Measurements from ENCODE around the gene SLC22A13.
"Not testable (repeated sequence)": the region's sequence is repeated elsewhere in the genome, so short reads cannot be mapped to it uniquely, and the experiment has no call there.

Gene SLC22A13

DNA sequence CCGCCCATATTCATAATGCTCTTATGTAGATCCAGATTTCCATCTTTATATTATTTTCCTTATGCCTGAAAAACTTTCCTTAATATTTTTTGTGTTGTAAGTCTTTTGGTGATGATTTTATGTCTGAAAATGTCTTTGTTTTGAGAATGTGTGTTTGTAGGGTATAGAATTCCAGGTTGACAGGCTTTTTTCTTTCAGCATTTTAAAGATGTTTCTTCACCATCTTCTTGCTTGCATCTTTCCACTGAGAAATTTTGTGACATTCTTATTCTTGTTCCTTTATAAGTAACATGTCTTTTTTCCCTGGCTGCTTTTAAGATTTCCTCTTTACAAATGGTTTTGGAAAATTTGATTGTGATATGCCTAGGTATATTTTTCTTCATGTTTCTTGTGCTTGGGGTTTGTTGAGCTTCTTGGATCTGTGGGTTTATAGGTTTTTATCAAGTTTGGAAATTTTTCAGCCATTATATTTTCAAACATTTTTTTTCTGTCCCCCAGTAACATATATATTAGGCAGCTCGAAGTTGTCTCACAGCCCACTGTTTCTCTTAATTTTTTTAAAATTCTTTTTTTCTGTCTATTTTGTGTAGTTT is 27.1 kb upstream of the SLC22A13 start:
- Histone ChIP-seq H3K4me1 (ENCODE audit: control insufficient read depth, insufficient read depth, low read length) (no peaks in the 10 kb centered on the region), H3K36me3 (ENCODE audit: control insufficient read depth, insufficient read depth, low read length, severe bottlenecking) (peaks cover 91% of the 10 kb centered on the region), H3K9me3 (ENCODE audit: control insufficient read depth, low read length) (peaks cover 17% of the 10 kb centered on the region), H3K9ac (ENCODE audit: low read length) (no peak overlapping the region), H3K4me3 (ENCODE audit: low read length) (no peak overlapping the region), H3K27me3 (replicated peaks; ENCODE audit: control insufficient read depth, insufficient read depth, low read length) (no peaks in the 10 kb centered on the region)
- no peak for DNase-seq (ENCODE audit: low read depth)

DNA sequence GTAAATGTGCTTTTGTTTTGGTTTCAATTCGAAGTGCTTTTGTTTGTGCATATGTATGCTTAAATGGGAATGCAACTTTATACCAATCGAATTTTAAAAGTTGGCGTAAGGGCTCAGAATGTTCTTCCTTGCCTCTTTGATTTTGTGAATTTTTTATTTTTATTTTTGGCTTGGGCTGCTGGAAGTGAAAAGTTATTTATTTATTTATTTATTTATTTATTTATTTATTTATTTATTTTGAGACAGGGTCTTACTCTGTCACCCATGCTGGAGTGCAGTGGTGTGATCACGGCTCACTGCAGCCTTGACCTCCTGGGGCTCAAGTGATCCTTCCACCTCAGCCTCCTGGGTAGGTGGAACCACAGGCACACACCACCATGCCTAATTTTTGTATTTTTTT is 22.8 kb upstream of the SLC22A13 start:
- not testable (repeated sequence) for H3K4me3 ChIP-seq (ENCODE audit: low read length); H3K9ac ChIP-seq (ENCODE audit: low read length); H3K27me3 ChIP-seq (replicated peaks; ENCODE audit: control insufficient read depth, insufficient read depth, low read length); DNase-seq (ENCODE audit: low read depth)
- H3K36me3 ChIP-seq (ENCODE audit: control insufficient read depth, insufficient read depth, low read length, severe bottlenecking) = peaks cover 77% of the 10 kb centered on the region
- H3K9me3 ChIP-seq (ENCODE audit: control insufficient read depth, low read length) = peaks cover 12% of the 10 kb centered on the region
- peaks cover 12% of the 10 kb centered on the region for H3K4me1 ChIP-seq (ENCODE audit: control insufficient read depth, insufficient read depth, low read length)

DNA sequence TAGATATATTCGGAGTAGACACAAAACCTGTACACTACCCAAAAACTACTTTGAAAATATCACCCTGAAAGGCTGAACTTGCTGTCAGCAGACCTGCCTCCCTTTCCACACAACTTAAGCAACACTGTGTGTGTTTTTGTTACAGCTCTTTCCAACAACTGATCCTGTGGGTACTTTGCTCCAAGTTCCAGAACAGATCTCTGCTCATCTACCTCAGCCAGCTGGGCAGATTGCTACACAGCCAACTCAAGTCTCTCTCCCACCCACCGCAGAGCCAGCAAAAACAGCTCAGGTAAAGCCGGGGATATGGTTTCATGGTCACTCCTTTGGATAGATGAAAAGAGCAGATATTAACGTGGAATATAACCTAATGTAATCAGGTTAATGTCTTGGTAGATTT is 19.7 kb upstream of the SLC22A13 start:
- no peak overlapping the region for H3K4me3 ChIP-seq (ENCODE audit: low read length)
- peaks cover 14% of the 10 kb centered on the region for H3K4me1 ChIP-seq (ENCODE audit: control insufficient read depth, insufficient read depth, low read length)
- H3K9ac ChIP-seq (ENCODE audit: low read length) = no peak overlapping the region
- H3K9me3 ChIP-seq (ENCODE audit: control insufficient read depth, low read length) = no peaks in the 10 kb centered on the region
- no peak for DNase-seq (ENCODE audit: low read depth)
- no peaks in the 10 kb centered on the region for H3K27me3 ChIP-seq (replicated peaks; ENCODE audit: control insufficient read depth, insufficient read depth, low read length)
- peaks cover 72% of the 10 kb centered on the region for H3K36me3 ChIP-seq (ENCODE audit: control insufficient read depth, insufficient read depth, low read length, severe bottlenecking)

DNA sequence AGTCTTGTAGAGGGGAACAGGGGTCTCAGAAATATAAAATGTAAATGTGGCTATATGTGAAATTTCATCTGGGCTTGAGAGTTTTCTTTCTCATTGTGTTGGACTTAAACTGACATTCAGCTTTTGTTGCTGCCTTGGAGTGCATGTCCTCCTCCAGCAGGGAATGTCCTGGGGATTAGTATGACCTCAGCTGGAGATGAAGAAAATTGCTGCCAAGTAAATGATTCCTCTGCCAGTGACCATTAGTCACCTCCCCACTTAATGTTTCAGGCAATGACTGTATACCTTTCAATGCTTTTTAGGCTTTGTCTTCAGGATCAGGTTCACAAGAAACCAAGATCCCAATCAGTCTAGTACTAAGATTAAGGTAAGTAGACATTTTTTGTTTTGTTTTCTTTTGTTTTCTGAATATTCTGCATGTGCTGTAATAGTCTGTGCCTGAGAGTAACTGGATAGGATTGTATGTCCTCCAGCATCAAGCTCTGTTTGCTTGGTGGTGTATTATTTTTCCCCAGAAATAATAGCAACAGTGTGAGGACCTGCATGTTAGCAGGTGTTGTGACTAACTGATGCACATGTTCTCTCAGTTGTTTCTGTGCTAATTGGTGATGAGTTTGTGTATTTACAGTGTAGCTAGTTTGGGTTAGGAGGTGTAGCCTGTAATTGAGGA is 18.1 kb upstream of the SLC22A13 start:
- Histone ChIP-seq H3K4me1 (ENCODE audit: control insufficient read depth, insufficient read depth, low read length) (peaks cover 14% of the 10 kb centered on the region), H3K27me3 (replicated peaks; ENCODE audit: control insufficient read depth, insufficient read depth, low read length) (no peaks in the 10 kb centered on the region), H3K9ac (ENCODE audit: low read length) (peak overlapping the region; percentile 54), H3K36me3 (ENCODE audit: control insufficient read depth, insufficient read depth, low read length, severe bottlenecking) (peaks cover 73% of the 10 kb centered on the region), H3K9me3 (ENCODE audit: control insufficient read depth, low read length) (no peaks in the 10 kb centered on the region), H3K4me3 (ENCODE audit: low read length) (no peak overlapping the region)
- DNase-seq (ENCODE audit: low read depth) = peak; percentile 89

DNA sequence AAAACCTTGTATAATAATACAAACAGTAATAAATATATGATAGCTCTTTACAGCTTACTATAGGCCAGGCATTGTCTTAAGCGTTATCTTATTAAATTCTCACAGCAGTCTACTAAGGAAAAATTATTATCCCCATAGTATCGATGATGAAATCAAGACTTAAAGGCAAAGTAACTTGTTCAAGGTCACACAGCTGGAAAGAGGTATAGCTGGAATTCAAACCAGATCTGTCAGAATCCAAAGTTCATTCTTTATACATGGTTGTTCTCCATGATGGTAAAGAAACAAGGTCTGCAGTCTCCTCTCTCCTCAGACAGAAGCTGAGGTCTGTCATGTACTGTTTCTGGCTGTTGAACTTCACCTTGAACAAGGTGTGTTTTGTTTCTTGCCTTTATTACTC is 15.4 kb upstream of the SLC22A13 start:
- Histone ChIP-seq H3K4me3 (ENCODE audit: low read length) (no peak overlapping the region), H3K27me3 (replicated peaks; ENCODE audit: control insufficient read depth, insufficient read depth, low read length) (no peaks in the 10 kb centered on the region), H3K9me3 (ENCODE audit: control insufficient read depth, low read length) (no peaks in the 10 kb centered on the region), H3K9ac (ENCODE audit: low read length) (no peak overlapping the region), H3K36me3 (ENCODE audit: control insufficient read depth, insufficient read depth, low read length, severe bottlenecking) (peaks cover 83% of the 10 kb centered on the region), H3K4me1 (ENCODE audit: control insufficient read depth, insufficient read depth, low read length) (peaks cover 20% of the 10 kb centered on the region)
- DNase-seq (ENCODE audit: low read depth) = no peak

DNA sequence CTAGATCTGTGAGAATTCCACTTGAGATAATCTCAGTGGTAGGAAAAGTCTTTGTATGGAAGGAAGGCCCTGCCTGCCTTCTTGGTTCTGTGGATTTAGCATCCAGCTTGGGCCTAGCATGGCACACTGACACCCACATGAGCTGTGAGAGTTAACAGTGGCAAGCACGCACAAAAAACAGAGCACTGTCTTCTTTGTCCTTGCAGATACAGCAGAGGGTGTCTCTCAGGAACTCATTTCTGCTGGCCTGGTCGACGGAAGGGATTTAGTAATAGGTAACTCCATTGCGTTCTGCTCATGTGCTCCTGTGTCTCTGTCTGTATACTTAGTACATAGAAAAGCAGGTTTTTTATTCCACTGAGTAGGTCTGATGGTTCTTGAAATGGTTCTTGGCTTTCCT is 14.4 kb upstream of the SLC22A13 start:
- Histone ChIP-seq H3K27me3 (replicated peaks; ENCODE audit: control insufficient read depth, insufficient read depth, low read length) (no peaks in the 10 kb centered on the region), H3K9me3 (ENCODE audit: control insufficient read depth, low read length) (no peaks in the 10 kb centered on the region), H3K4me1 (ENCODE audit: control insufficient read depth, insufficient read depth, low read length) (peaks cover 30% of the 10 kb centered on the region), H3K36me3 (ENCODE audit: control insufficient read depth, insufficient read depth, low read length, severe bottlenecking) (peaks cover 78% of the 10 kb centered on the region), H3K4me3 (ENCODE audit: low read length) (no peak overlapping the region), H3K9ac (ENCODE audit: low read length) (no peak overlapping the region)
- DNase-seq (ENCODE audit: low read depth) = no peak

DNA sequence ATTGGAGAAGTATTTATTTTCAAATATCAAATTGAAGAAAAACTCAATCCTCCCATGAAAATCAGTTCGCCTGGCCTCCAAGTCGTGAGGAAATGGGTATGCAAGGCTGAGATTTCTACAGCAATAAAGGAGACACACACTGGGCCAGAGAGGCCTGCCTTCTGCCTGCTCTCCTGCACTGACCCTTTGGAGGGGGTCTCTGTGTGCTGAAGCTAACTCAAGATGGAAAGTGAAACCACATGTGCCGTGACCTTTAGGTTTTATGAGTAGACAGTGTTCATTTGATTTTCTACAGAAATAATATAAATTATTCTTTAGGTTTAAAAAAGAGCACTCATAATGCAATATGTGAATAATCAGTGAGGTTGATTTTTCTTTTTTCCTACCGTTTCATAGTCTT is 11.9 kb upstream of the SLC22A13 start:
- H3K9ac ChIP-seq (ENCODE audit: low read length) = no peak overlapping the region
- no peak overlapping the region for H3K4me3 ChIP-seq (ENCODE audit: low read length)

DNA sequence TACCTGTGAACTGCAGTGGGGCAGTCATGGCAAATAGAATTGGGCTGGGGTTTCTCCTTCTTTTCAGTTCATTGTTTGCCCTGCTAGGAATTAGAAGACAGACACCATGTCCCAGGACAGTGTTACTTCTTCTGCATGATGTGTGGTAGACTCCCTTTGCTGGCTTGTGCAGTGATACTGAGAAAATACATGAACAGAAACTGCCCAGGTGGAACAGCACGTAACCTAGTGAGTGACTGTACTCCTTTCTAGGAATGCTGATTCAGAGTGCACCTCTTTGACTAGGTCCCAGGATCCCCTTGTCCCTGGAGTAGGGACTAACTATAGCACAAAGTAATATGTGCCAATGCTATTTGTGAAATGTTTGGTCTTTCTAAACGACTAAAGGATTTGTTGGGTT is 10.7 kb upstream of the SLC22A13 start:
- peaks cover 62% of the 10 kb centered on the region for H3K36me3 ChIP-seq (ENCODE audit: control insufficient read depth, insufficient read depth, low read length, severe bottlenecking)
- H3K4me1 ChIP-seq (ENCODE audit: control insufficient read depth, insufficient read depth, low read length) = peaks cover 26% of the 10 kb centered on the region
- H3K4me3 ChIP-seq (ENCODE audit: low read length) = no peak overlapping the region
- no peaks in the 10 kb centered on the region for H3K9me3 ChIP-seq (ENCODE audit: control insufficient read depth, low read length)
- H3K9ac ChIP-seq (ENCODE audit: low read length) = no peak overlapping the region
- no peaks in the 10 kb centered on the region for H3K27me3 ChIP-seq (replicated peaks; ENCODE audit: control insufficient read depth, insufficient read depth, low read length)
- no peak for DNase-seq (ENCODE audit: low read depth)

More for the DNA sequence above, 11.9 kb upstream of the SLC22A13 start:
- DNase-seq (ENCODE audit: low read depth) = no peak
- Histone ChIP-seq H3K36me3 (ENCODE audit: control insufficient read depth, insufficient read depth, low read length, severe bottlenecking) (peaks cover 71% of the 10 kb centered on the region), H3K9me3 (ENCODE audit: control insufficient read depth, low read length) (no peaks in the 10 kb centered on the region), H3K4me1 (ENCODE audit: control insufficient read depth, insufficient read depth, low read length) (peaks cover 26% of the 10 kb centered on the region), H3K27me3 (replicated peaks; ENCODE audit: control insufficient read depth, insufficient read depth, low read length) (no peaks in the 10 kb centered on the region)

DNA sequence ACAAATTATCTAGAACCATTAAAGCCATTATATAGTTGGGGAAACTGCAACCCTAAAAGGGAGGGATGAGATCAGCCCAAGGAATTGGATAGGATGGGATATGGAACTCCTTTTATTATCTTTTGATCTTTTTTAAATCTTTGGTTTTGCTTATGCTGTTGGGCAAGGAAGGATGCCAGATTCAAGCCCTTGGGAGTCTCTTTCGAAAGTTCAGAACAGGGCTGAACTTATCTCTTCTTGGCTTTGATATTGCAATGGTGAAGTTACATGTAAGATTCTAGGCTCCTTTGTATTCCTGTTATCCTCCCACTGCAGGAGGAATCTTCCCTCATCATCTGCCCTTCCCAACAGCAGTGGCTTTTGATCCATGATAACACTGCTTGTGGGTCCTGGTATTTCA is 10.0 kb upstream of the SLC22A13 start:
- H3K4me1 ChIP-seq (ENCODE audit: control insufficient read depth, insufficient read depth, low read length) = peaks cover 26% of the 10 kb centered on the region
- H3K9ac ChIP-seq (ENCODE audit: low read length) = no peak overlapping the region
- H3K27me3 ChIP-seq (replicated peaks; ENCODE audit: control insufficient read depth, insufficient read depth, low read length) = no peaks in the 10 kb centered on the region
- peak overlapping the region; percentile 31 for H3K4me3 ChIP-seq (ENCODE audit: low read length)
- peaks cover 55% of the 10 kb centered on the region for H3K36me3 ChIP-seq (ENCODE audit: control insufficient read depth, insufficient read depth, low read length, severe bottlenecking)
- H3K9me3 ChIP-seq (ENCODE audit: control insufficient read depth, low read length) = no peaks in the 10 kb centered on the region
- DNase-seq (ENCODE audit: low read depth) = no peak

DNA sequence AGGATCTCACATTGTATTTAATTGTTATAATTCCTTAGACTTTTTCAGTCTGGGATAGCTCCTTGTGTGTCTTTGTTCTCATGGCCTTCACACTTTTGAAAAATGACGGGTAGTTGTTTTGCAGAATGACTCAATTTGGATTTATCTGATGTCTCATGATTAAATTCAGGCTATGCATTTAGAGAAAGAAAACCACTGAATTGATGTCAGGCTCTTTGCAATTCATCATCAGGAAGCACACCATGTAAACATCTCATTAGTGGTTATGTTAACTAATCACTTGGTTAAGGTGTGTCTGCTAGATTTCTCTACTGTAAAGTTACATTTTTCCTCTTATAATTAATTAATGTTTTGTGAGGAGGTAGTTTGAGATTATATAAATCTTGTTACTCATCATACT is 8.0 kb upstream of the SLC22A13 start:
- Histone ChIP-seq H3K27me3 (replicated peaks; ENCODE audit: control insufficient read depth, insufficient read depth, low read length) (no peaks in the 10 kb centered on the region), H3K9ac (ENCODE audit: low read length) (no peak overlapping the region), H3K9me3 (ENCODE audit: control insufficient read depth, low read length) (no peaks in the 10 kb centered on the region), H3K36me3 (ENCODE audit: control insufficient read depth, insufficient read depth, low read length, severe bottlenecking) (peaks cover 41% of the 10 kb centered on the region), H3K4me1 (ENCODE audit: control insufficient read depth, insufficient read depth, low read length) (peaks cover 26% of the 10 kb centered on the region), H3K4me3 (ENCODE audit: low read length) (no peak overlapping the region)
- DNase-seq (ENCODE audit: low read depth) = no peak

DNA sequence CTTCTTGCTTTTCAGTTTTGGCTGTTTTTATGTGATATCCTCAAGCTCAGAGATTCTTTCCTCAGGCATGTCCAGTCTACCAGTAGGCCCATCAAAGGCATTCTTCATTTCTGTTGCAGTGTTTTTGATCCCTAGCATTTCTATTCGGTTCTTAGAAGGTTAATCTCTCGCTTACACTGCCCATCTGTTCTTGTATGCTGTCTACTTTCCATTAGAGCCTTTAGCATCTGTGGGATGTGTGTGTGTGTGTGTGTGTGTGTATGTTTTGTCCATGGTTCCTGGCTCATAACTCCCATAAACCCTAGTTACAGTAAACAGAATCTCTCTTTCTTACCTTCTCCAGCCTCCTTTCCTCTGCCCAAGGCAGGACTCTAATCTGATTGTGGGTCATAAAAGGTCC is 5.1 kb upstream of the SLC22A13 start:
- no peaks in the 10 kb centered on the region for H3K27me3 ChIP-seq (replicated peaks; ENCODE audit: control insufficient read depth, insufficient read depth, low read length)
- H3K4me1 ChIP-seq (ENCODE audit: control insufficient read depth, insufficient read depth, low read length) = peaks cover 18% of the 10 kb centered on the region
- H3K36me3 ChIP-seq (ENCODE audit: control insufficient read depth, insufficient read depth, low read length, severe bottlenecking) = peaks cover 17% of the 10 kb centered on the region
- no peak overlapping the region for H3K4me3 ChIP-seq (ENCODE audit: low read length)
- H3K9me3 ChIP-seq (ENCODE audit: control insufficient read depth, low read length) = no peaks in the 10 kb centered on the region
- no peak overlapping the region for H3K9ac ChIP-seq (ENCODE audit: low read length)
- no peak for DNase-seq (ENCODE audit: low read depth)

DNA sequence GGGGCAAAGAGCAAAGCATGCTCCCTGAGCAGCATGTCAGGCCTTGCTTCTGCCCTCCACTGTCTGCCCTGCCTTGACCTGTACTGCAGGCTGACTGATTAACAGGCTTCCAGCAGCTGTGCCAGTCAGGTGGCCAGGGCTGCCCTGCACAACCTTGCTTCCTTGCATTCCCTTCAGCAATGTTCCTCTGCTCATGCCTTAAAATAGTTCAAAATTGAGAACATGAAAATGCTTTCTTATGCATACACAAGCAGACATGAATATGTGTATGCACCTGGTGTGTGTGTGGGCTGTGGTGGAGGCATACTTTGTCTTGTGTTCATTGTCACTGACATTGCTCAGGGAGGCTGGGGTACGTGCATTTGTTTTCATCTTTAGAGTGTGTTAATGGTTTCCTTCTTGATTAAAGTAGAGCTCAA is 1.2 kb upstream of the SLC22A13 start:
- H3K36me3 ChIP-seq (ENCODE audit: control insufficient read depth, insufficient read depth, low read length, severe bottlenecking) = peaks cover 5% of the 10 kb centered on the region
- no peak for DNase-seq (ENCODE audit: low read depth)

More for the DNA sequence above, 1.2 kb upstream of the SLC22A13 start:
- H3K9ac ChIP-seq (ENCODE audit: low read length) = no peak overlapping the region
- no peak overlapping the region for H3K4me3 ChIP-seq (ENCODE audit: low read length)
- H3K27me3 ChIP-seq (replicated peaks; ENCODE audit: control insufficient read depth, insufficient read depth, low read length) = no peaks in the 10 kb centered on the region
- H3K9me3 ChIP-seq (ENCODE audit: control insufficient read depth, low read length) = no peaks in the 10 kb centered on the region
- H3K4me1 ChIP-seq (ENCODE audit: control insufficient read depth, insufficient read depth, low read length) = no peaks in the 10 kb centered on the region
